DMS114 treated with DMSO at 0.1 percent for 48 hours (cell line): ENCODE results near the gene EIF1.
"Not testable (repeated sequence)": the region's sequence is repeated elsewhere in the genome, so short reads cannot be mapped to it uniquely, and the experiment has no call there.

Experiments used
- DNase-seq: peaks from one replicate; lab custom pipeline; 2025; ENCODE audit not compliant: unreplicated experiment; lab: John Stamatoyannopoulos, UW

Gene EIF1

DNA sequence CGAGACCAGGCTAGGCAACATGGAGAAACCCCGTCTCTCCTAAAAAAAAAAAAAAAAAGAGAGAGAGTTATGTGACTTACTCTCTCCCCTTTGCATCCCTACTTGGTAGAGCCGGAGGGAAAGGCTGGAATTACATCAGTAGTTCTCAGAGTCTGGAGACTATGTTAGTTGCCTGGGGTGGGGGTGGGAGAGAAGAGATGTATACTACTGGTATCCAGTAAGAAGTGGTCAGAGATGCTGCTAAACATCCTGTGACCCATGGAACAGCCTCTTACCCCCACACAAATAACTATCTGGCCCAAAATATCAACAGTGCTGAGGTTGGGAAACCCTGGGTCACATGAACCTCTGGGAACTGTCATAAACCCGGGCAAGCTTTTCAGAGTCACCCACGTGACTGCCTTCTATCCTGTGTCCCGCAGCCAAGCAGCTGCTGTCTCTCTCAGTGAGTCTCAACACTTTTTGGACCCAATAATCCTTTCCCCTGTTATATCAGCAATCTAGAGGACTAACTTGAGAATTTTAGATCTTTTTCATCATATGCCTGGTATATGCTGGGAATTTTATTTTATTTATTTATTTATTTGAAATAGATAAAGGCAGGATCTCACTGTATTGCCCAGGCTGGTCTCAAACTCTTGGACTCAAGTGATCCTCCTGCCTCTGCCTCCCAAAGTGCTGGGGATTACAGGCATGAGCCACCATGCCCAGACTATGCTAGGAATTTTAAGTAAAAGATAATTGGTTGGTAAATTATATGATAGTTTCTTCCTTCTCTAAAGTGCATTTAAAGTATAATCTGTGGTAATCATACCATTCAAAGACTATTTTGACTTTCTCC, 8.7 kb downstream of the EIF1 start:
- DNase-seq = no peak

DNA sequence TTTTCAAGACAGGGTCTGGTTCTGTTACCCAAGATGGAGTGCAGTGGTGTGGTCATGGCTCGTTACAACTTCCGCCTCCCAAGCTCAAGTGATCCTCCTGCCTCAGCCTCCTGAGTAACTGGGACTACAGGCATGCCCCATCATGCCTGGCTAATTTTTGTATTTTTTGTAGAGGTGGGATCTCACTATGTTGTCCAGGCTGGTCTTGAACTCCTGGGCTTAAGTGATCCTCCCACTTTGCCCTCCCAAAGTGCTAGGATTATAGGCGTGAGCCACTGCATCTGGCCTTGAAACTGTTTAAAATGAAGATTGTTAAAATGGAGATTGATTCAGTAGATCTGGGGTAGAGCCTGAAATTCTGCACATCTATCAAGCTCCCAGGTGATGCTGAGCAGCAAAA, 12.2 kb downstream of the EIF1 start:
- not testable (repeated sequence) for DNase-seq

DNA sequence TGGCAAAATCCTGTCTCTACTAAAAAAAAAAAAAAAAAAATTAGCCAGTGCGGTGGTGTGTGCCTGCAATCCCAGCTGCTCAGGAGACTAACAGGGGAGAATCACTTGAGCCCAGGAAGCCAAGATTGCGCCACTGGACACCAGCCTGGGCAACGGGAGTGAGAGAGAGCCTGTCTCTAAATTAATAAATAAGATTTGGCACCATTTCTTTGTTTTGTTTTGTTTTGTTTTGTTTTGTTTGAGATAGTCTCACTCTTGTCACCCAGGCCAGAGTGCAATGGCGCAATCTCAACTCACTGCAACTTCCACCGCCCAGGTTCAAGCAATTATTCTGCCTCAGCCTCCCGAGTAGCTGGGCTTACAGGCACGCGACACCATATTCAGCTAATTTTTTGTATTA, 14.0 kb downstream of the EIF1 start:
- DNase-seq = no peak

DNA sequence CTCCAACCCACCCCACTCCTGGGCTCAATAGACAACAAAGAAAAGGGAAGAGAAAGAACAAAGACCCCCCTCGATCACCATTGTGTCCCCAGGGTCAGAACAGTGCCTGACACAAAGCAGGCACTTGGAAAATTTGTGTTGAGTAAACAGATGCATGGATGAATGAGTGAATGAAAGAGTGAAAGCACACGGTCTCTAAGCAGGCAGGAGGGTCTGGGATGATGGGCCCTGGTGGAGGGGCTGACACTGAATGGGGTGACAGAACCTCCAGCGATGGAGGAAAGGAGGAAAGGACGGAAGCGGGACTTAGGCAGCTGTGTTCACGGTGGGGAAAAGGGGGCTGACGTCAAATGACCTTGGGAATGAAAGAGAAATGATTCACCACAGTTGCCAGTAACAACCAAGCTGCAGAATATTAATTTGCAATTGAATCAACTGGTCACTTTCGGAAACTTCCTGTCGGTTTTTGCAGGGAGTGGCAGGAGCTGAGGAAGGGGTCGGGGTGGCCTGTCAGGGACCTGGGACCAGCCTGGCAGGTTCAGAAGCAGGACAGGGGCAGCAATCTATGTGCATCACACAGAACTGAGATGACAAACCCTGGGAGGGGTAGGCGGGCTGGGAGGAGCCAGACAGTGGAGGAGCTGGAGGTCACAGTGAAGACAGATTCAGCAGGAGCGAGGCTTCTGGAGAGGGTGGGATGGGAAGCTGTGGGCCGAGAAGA, 16.7 kb downstream of the EIF1 start:
- no peak for DNase-seq

DNA sequence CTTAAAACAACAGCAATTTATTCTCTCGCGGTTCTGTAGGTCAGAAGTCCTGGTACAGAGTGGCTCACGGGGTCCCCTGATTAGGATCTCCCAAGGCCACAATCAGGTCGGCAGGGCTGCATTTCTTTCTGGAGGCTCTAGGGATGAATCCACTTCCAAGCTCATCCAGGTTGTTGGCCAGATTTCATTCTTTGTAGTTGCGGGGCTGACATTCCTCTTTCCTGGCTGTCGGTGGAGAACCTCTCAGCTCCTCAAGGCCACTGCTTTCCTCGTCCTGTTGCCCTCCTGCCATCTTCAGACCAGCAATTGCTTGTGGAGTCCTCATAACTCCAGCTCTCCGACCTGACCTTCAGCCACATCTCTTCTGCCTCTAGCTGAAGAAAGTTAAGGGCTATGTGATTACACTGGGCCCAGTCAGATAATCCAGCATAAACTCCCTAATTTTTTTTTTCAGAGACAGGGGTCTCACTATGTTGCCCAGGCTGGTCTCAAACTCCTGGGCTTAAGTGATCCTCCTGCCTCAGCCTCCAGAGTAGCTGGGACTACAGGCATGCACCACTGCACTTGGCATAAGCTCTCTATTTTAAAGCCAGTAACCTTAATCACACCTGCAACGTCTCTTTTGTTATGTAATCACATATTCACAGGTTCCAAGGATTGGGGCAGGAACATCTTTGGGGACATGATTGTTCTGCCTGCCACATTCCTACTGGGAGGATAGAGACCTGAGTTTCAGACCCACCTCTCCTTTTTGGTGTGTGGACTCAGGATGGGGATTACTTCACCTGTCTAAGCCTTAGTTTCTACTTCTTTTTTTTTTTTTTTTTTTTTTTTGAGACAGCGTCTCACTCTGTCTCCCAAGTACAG, 19.4 kb downstream of the EIF1 start:
- DNase-seq = no peak

DNA sequence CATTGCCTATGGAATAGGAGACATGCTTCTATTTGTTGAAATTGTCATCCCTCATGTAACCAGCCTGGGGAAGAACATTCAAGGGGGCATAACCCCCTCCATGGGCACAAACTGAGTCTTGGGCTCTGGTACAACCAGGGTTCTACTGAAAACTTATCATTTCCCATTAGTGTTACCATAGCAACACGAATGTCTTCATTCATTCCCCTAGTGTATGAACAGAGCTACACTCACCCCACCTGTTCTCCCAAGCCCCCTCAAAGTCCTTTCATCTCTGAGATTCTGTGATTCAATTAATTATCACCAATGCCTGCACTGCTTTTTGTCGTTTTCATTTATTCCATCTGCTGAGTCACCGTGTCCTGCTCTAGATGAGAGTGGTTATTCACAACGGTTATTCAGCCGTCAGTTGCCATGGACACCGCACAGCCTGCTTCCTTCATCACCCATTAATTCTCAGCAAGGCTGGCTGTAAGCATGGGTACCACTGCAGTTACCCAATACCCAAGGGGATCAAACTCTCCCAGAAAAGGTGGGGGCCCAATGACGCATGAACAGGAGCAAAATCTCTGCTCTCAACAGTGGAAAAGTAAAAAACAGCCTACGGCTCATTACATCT, 21.9 kb downstream of the EIF1 start:
- DNase-seq = no peak

DNA sequence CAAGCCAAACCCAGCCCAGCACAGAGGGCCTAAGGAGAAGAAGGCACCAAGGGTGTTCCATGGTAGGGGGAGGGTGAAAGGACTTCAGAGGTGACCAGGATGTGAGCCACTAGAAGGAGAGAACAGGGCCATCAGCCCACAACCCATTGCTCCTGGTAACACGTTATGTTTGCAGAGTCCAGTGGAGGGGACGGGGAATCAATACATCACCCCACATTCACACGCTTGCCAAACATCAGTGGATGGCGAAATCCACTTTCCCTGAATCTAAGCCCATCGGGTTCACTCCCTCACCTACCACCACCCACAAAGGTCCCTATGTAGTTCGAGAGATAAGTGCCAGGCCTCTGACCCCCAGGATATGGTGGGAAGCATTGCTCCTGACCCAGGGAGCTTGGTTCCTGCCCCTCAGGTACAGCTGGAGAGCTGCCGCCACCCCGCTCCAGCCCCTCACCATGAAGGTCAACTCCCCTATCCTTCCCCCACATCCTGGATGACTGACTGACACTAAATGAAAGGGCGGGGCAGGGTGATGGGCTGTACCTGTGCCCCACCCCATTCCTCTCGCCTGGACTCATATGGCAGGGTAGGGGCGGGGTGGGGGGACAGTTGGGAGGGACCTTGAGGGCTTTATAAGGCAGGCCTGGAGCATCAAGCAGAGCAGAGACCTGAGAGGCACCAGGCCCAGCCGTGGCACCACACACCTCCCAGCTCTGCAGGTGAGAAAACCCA, 23.1 kb downstream of the EIF1 start, which contains the start of gene GAST:
Gene GAST, plus strand, starts transcription at position 663 of the 732 bp plus-strand sequence. CDS start 3,106 bp downstream, outside the sequence.
- no peak for DNase-seq

DNA sequence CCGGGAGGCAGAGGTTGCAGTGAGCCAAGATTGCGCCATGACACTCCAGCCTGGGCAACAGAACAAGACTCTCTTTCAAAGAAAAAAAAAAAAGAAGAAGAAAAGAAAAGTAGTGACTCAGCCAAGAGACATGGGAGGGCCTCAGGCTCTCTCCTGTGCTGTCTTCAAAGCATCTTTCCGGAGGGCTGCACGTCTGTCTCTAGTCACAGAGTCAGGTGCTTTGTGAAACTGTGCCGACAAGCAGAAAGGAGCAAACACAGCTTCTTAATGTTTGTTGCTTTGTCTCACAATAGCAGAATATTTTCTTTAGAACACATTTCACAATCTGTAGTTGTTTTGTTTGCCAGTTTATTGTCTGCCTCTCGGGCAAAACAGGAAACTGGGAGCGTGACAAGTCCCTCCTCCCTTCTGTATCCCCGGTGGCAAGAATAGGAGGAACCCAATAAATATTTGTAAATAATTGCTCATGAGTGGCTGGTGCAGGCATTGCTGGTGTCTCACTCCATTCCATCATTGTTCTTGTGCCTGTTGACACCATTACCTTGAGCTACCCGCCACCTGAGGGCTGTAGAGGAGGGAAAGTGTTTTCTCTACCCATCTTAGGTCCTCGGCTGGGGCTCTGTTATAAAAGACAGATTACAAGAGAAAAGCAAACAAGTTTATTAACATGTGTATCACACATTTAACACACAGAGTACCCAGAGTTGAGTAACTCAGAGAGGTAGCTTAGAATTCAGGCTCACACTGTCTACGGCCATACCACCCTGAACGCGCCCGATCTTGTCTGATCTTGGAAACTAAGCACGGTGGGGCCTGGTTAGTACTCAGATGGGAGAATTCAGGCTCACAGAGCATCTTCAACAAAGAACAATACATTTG, 29.0 kb downstream of the EIF1 start:
- DNase-seq = no peak

DNA sequence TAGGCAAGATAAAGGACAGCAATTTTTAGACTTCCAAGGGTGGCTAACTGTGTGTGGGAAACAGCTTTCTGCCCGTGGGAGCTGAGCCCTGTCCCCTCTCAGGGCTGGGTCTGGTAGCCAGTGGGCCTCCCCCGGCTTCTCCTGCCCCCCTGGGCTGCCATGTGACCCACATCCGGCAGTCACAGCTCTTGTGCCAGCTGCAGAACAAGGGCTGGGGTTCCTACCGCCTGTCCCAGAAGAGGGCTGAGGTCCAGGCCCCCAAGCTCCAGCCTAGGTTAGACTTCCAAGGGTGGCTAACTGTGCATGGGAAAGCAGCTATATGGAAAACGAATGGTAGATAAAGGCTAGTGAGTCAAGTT, 29.6 kb downstream of the EIF1 start:
- DNase-seq = no peak

DNA sequence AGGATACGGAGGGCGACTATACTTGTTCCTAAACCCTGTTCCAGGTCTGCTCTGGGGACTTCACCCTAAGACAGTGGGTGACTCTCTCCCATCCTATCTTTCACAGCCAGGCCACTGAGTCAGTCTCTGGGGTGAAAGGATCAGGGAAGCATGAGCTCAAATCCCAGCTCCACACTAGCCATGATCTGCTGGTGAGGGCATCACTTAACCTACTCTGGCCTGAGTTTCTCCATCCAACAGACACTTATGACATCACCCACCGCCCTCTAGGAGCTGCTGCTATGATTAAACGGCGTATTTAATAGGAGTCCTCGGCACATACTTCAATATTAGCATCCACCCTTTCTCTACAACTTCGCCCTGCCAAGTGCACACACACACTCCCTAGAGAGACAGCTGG, 33.5 kb downstream of the EIF1 start:
- no peak for DNase-seq

DNA sequence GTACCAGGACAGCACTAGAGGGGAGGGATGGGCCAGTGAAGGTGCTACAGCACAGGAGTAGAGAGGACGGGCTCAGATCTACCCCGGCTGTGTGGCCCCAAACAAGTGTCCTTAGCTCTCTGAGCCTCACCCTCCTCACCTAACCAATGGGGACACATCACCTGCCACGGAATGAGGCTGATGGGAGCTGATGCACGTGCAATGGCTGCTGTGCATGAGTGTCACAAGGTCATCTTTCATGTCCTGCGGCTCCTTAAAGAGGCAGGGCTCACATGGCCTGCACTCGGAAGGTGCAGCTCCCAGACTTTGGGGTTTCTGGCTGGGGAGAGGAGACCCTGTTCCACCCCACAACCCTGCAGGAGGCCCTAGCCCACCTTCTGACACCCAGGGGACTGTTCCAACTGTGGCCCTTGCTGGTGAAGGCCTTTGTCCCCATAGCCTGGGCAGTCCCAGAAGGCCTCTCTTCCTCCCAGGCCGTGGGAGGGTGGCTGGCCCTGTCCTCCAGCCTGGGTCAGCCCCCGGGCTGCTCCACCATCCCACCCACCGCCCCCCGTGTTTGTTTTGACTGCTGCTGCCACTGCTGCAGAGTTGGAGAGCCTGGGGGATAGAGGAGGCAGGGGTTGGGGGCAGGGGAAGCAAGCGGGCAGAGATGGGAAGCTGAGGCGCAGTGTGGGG, 35.3 kb downstream of the EIF1 start:
- DNase-seq = no peak

DNA sequence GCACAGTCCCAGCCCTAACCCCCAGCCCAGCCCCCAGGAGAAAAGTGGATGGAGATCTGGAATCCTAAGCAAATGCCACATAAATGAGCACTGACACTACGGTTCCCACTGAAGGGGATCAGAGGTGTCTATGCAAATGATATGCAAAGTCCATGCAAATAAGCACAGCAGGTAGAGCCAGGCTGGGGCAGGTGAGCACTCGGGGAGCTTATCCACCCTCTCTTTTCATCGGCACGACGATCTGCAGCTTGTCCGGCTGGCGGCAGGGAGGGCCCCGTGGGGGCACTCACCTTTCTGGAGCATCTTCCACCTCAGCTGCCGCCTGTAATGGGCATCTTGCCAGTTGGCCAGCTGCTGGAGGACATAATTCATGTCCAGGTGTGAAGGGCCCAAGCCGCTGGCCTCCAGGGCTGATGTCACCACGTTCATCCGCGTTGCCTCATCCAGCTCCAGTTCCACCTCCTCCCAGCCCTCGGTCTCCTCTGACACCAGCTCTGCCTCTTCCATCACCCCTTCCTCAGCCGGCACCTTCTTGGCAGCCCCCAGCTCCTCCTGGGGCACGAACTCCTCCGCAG, 35.9 kb downstream of the EIF1 start:
- no peak for DNase-seq

DNA sequence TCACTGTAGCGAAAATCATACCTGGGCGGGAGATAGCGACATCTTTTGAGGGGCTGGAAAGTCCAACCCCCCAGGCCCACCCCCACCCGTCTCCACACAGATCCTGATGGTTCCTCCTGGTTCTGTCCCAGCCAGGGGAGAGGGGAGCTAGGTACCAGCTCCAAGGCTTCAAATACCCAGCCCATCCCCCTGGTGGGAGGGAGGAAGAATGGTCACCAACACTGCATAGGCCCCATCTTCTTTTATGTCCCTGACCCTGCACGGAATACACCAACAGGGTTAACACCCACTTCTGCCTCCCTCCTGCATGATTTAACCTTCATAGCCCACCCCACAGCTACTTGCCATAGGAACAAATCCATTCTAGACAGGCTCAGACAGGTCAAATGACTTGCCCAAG, 36.4 kb downstream of the EIF1 start:
- DNase-seq = no peak

DNA sequence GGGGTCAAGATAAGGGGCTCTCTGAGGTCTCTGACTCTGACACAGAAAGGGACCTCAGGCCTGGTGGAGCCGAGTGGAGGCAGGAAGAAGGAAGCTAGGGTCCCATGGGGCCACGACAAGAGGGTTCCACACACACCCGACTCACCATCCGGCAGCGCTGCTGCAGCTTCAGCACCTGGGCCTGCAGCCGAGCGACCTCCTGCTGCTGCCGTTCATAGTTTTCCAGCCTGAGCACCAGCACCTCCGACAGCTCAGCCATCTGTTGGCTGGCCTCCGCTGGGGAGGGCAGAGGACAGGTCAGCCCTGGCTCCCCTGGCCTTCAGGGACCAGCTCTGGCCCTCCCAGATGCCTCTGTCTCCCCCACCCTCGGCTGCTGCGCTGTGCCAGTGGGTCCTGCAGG, 39.4 kb downstream of the EIF1 start:
- no peak for DNase-seq

DNA sequence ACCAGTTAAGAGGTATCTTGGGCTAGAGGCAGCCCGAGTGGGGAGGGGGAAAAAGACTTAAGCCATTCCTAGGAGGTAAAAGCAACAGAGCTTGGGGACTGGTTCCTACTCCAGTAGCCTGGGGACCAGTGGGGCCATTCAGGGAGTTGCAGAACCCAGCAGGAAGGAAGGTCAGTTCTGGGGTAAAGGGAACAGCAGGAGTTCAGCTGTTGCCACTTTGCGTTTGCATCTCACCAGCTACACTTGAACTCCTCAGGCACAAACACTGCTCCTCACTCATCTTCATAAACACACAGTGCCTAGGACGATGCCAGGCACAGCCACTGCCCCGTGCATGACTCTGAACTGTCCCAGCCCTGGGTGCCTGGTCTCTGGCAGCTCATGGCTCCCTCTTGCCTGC, 41.8 kb downstream of the EIF1 start:
- DNase-seq = no peak

DNA sequence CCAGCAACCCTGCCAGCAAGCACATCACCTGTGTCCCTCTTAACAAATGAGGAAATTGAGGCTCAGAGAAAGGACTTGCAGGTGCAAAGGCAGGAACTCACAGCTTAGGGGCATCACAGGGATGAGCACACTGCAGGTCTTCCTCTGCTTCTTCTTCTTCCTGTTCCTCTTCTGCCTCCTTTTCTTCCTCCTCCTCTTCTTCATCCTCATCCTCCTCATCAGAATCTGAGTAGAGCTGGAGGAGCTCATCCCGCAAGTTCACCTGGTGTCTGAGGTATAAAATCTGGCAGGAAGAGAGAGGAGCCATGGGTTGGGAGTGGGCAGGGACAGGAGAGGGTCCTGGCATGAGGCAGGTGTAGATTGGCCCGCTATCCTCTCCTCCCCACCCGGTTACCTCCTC, 43.2 kb downstream of the EIF1 start:
- DNase-seq = no peak

DNA sequence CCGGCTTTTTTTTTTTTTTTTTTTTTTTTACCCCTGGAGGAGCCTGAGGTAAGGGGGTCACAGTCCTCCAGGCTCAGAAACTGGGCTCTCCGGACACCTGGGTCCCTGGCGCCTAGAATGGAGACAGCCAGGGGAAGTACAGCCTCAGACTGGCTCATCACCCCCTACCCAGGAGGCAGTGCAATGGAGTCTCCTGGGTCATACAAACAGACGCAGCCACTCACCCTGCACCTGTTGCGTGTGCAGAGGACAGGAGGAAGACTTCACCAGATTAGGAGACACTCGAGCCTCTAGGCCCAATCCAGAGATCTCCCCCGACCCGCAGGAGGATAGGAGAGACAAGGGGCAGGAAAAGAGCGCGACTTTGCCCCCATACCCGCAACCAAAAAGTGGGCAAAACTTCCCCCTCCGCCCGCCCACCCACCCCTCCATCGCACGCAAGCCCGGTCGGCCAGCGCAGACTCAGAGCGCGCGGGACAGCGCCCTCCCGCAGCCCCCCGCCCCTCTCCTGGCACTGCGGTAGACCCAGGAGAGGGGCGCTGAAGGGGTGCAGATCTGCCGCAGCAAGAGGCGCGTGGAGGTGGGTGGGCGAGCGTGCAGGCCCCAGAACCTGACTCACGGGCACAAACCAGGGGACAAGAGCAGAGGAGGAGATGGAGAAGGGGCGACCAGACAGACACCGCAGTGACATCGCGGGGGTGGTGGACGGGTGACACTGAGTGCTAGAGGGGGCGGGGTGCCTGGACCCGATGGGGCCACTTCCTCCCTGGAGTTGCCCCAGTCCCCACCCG, 44.9 kb downstream of the EIF1 start:
- DNase-seq = no peak
